ENCODE measurements around the gene UNC79. TPM values are rescaled to one million over a fixed set of nuclear protein-coding genes. Genes with fewer than 3 reads are reported as not detected.
"Not testable (repeated sequence)": the region's sequence is repeated elsewhere in the genome, so short reads cannot be mapped to it uniquely, and the experiment has no call there.

Gene UNC79
- total RNA-seq, 1 experiment from 2014 or later: not detected

GRCh38 chr14:93476305-93476704 is 45.6 kb downstream of the UNC79 start:
- Histone ChIP-seq H3K9me3 (no peaks in the 10 kb centered on the region), H3K27me3 (peaks cover 9% of the 10 kb centered on the region; the same call in 1 of the 2 replicates), H3K36me3 (no peaks in the 10 kb centered on the region), H3K4me3 (no peak overlapping the region)
- no peak for DNase-seq

GRCh38 chr14:93479074-93479473 is 48.3 kb downstream of the UNC79 start:
- H3K4me3 ChIP-seq, H3K9me3 ChIP-seq, H3K36me3 ChIP-seq, H3K27me3 ChIP-seq, DNase-seq: not testable (repeated sequence)

- Histone ChIP-seq H3K9me3 (no peaks in the 10 kb centered on the region), H3K4me3 (no peak overlapping the region), H3K36me3 (no peaks in the 10 kb centered on the region), H3K27me3 (peaks cover 8% of the 10 kb centered on the region; the same call in 1 of the 2 replicates)
- DNase-seq: no peak
These were observed 50.1 kb downstream of the UNC79 start for GRCh38 chr14:93480867-93481266.

- Histone ChIP-seq H3K36me3 (no peaks in the 10 kb centered on the region), H3K9me3 (no peaks in the 10 kb centered on the region), H3K27me3 (peaks cover 8% of the 10 kb centered on the region; the same call in 1 of the 2 replicates), H3K4me3 (no peak overlapping the region)
- DNase-seq: no peak
These were observed 51.0 kb downstream of the UNC79 start for GRCh38 chr14:93481758-93482157.

DNA sequence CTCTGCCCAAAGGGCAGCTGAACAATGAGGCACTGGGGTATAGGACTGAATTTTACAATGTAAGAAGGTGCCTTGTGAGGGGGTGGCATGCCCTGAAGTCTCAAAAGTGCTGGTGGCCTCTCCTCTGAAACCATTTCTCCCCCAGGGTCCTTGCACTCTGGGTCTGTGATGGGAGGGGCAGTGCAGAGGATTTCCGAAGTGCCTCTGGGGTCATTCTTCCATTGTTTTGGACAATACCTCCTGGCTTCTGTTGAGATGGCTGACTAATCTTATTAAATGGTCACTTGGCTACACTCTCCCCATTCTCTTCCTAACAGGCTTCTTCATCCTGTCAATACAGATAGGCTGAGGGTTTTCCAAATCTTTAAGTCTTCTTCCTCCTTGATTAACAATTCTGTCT is 59.3 kb downstream of the UNC79 start:
- Histone ChIP-seq H3K4me3 (no peak overlapping the region), H3K27me3 (no peaks in the 10 kb centered on the region), H3K36me3 (no peaks in the 10 kb centered on the region), H3K9me3 (no peaks in the 10 kb centered on the region)
- no peak for DNase-seq

DNA sequence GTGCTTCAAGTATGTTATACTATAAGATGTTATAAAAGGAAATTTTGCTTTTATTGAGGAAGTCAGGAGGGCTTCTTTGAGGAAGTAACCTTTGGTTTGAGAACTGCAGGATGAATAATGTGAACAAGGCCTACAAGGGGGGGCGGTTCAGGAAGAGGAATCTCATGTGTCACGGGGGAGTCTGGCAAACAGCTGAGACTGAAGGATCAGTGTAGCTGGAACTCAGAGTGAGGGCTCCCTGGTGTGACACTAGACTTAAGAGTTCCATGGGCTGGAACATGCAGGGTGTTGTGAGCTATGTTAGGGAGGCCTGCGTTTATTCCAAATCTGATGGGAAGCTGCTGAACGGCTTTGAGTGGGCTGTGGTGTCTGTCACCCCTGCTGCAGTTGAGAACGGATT is 62.3 kb downstream of the UNC79 start:
- Histone ChIP-seq H3K4me3 (no peak overlapping the region), H3K9me3 (no peaks in the 10 kb centered on the region), H3K27me3 (no peaks in the 10 kb centered on the region), H3K36me3 (no peaks in the 10 kb centered on the region)
- no peak for DNase-seq

DNA sequence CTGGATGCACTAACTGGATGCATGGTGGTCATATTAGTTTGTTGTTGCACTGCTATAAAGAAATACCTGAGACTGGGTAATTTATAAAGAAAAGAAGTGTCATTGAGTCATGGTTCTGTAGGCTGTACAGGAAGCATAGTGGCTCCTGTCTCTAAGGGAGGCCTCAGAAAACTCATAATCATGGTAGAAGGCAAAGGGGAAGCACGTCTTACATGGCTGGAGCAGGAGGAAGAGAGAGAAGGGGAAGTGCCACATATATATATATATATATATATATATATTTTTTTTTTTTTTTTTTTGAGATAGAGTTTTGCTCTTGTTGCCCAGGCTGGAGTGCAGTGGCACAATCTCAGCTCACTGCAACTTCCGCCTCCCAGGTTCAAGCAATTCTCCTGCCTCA is 62.9 kb downstream of the UNC79 start:
- H3K27me3 ChIP-seq, DNase-seq, H3K4me3 ChIP-seq, H3K9me3 ChIP-seq, H3K36me3 ChIP-seq: not testable (repeated sequence)

- Histone ChIP-seq H3K4me3 (no peak overlapping the region), H3K27me3 (no peaks in the 10 kb centered on the region), H3K9me3 (no peaks in the 10 kb centered on the region), H3K36me3 (no peaks in the 10 kb centered on the region)
- no peak for DNase-seq
These were observed 66.4 kb downstream of the UNC79 start for GRCh38 chr14:93496856-93497741.

DNA sequence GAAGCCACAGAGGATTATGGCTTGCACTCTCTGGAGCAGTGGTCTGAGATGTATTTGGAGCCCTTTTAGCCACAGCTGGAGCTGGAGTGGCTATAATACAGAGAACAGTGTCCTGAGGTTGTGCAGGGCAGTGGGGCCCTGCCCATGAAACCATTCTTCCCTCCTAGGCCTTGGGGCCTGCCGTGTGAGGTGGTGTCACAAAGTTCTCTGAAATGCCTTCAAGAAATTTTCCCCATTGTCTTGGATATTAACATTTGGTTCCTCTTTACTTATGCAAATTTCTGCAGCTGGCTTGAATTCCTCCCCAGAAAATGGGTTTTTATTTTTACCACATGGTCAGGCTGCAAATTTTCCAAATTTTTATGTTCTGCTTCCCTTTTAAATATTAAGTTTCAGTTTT is 79.3 kb downstream of the UNC79 start:
- Histone ChIP-seq H3K4me3 (no peak overlapping the region), H3K27me3 (no peaks in the 10 kb centered on the region), H3K9me3 (no peaks in the 10 kb centered on the region), H3K36me3 (no peaks in the 10 kb centered on the region)
- no peak for DNase-seq

DNA sequence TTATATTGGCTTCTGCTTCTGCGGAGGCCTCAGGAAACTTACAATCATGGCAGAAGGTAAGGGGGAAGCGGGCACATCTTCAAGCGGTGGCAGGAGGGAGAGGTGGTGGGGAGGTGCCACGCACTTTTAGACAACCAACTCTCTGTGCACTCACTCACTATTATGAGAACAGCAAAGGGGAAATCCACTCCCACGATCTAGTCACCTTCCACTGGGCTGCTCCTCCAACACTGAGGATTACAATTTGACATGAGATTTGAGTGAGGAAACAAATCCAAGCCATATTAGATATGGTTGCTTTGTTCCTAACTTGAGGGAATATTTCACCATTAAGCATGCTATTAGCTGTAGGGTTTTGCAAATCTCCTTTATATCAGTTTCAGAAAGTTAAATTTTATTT is 80.3 kb downstream of the UNC79 start:
- Histone ChIP-seq H3K27me3 (no peaks in the 10 kb centered on the region), H3K4me3 (no peak overlapping the region), H3K36me3 (no peaks in the 10 kb centered on the region), H3K9me3 (no peaks in the 10 kb centered on the region)
- DNase-seq: no peak

GRCh38 chr14:93520053-93520607 is 89.4 kb downstream of the UNC79 start:
- Histone ChIP-seq H3K36me3 (no peaks in the 10 kb centered on the region), H3K27me3 (no peaks in the 10 kb centered on the region), H3K4me3 (no peak overlapping the region), H3K9me3 (peaks cover 6% of the 10 kb centered on the region)
- DNase-seq: no peak

GRCh38 chr14:93522221-93522620 is 91.5 kb downstream of the UNC79 start:
- Histone ChIP-seq H3K9me3 (peaks cover 6% of the 10 kb centered on the region), H3K36me3 (no peaks in the 10 kb centered on the region), H3K27me3 (no peaks in the 10 kb centered on the region), H3K4me3 (no peak overlapping the region)
- no peak for DNase-seq

GRCh38 chr14:93525216-93525615 is 94.5 kb downstream of the UNC79 start:
- H3K27me3 ChIP-seq, H3K36me3 ChIP-seq, H3K4me3 ChIP-seq, H3K9me3 ChIP-seq, DNase-seq: not testable (repeated sequence)

DNA sequence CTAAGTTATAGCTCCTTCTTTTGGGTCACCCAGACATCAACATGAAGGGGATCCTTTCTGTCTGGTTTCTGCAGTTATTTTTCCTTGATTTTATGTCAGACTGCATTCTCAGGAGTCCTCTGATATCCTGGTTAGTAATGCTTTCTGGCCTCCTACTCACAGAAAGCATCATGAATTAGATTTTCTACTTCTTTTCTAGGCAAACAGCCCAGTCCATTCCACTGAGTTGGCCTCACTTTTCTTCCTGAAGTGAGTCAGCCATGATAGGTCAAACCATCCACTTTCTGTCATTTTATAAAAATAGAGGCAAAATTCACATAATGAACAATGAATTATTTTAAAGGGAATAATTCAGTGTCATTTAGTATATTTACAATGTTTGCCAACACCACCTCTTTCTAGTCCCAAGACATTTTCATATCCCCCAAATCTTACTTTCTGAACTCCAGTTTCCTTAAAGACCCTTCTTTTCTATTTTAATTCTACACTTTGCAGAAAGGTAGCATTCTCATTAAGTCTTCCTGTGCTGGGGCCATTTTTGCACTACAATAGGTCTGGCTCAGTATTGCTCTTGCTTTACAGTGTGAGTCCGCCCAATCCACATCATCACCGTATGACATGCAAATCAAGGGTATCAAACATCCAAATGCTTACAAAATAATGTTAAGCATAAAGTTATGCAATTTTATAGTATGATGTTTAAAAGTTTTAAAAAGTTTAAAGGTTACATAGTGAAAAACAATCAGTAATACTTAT is 95.1 kb downstream of the UNC79 start:
- Histone ChIP-seq H3K9me3 (no peaks in the 10 kb centered on the region), H3K27me3 (no peaks in the 10 kb centered on the region), H3K36me3 (no peaks in the 10 kb centered on the region), H3K4me3 (no peak overlapping the region)
- DNase-seq: peak; percentile 12

GRCh38 chr14:93527203-93527607 is 96.5 kb downstream of the UNC79 start:
- no peak for DNase-seq
- Histone ChIP-seq H3K36me3 (no peaks in the 10 kb centered on the region), H3K4me3 (no peak overlapping the region), H3K9me3 (no peaks in the 10 kb centered on the region), H3K27me3 (no peaks in the 10 kb centered on the region)

DNA sequence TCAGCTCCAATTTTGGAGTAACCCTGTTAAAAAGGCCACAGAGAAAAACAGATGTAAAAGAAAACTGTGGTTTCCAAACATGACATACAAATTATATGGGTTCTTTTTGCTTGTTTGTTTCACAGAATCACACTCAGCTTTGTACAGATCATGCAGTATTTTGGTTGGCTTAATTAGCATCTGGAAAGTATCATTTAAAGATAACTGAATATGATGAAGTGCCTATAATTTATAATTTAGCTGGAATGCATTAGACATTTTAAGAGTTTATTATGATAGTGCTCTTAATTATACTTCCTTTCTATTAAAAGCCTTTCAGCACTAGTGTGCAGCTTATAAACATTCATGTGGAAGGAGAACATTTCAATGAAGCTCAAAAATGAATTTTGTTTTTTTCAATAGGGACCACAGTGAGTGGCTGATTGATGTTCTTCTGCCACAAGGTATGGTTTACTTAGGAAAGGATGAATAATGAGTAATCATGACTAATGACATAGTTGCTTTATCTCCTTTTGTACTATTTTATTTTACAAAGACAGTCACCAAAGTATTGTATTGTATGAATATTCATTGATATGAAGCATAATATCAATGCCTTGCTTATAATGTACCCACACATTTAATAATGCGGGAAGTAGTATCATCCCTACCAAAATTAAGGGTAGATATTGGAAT is 98.3 kb downstream of the UNC79 start:
- H3K4me3 ChIP-seq: no peak overlapping the region
- DNase-seq: no peak
- no peaks in the 10 kb centered on the region for H3K9me3 ChIP-seq
- no peaks in the 10 kb centered on the region for H3K27me3 ChIP-seq
- H3K36me3 ChIP-seq: no peaks in the 10 kb centered on the region

DNA sequence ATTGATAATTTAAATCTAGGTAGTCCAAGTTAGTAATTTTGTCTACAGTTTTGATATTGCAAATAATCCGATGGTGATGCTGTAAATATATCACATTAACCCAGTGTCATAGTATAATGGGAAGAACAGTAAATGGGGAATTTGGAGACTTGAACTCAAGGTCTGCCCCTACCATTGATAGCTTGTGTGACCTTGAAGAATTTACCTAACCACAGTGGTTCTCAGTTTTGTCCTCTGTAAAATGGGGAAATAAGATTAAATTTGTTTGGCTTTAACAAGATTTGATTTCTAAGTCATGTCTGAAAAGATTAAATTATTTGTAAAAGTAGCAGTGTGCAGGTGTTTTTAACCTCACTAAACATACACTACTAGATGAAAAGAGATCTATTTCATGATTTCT is 100.9 kb downstream of the UNC79 start:
- Histone ChIP-seq H3K27me3 (no peaks in the 10 kb centered on the region), H3K9me3 (no peaks in the 10 kb centered on the region), H3K4me3 (no peak overlapping the region), H3K36me3 (no peaks in the 10 kb centered on the region)
- no peak for DNase-seq

Measured in MG63 (cell line).